GF-D8 (cell line): ENCODE data around the gene C3orf52.

Experiments used
- DNase-seq: peaks from one replicate; lab custom pipeline; 2025; lab: John Stamatoyannopoulos, UW

C3orf52 gene

DNA sequence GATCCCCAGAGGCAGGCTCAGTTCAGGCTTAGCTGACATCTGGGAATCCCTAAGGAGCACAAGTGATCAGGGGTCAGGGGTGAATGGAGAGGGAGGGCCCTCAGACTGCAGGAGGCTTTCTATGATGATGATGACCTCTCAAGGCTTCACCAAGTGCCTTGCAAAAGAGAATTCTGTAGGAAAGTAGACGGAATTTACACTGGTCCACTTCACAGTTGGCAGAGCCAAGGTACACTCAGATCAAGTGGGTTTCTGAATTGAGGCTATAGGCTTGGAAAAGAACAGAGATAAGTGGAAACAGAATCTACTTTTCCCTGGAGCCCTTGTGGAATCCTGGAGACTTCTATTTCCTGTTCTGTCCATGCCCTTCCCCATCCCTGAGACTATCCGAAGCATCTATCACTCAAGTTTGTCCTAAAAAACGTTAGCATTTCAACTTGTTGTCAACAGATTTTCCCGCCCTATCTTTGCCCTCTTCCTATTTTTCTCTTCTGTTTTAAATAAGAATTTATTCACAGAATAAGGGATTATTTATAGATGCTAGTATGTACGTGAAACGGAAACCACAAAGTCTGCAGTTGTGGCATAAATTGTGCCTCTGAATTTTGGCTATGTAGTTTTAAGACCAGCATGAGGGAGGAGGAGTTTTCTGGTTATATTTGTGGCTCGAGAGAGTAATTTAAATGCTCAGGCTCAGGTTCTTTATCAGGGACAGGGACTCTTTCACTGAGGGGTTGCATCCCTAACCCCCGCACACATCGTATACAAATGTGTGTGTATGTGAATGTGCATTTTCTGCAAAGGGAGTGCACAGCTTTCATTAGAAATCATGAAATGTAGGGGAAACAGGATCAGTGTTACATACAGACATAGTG is 34.0 kb downstream of the C3orf52 start:
- no peak for DNase-seq

DNA sequence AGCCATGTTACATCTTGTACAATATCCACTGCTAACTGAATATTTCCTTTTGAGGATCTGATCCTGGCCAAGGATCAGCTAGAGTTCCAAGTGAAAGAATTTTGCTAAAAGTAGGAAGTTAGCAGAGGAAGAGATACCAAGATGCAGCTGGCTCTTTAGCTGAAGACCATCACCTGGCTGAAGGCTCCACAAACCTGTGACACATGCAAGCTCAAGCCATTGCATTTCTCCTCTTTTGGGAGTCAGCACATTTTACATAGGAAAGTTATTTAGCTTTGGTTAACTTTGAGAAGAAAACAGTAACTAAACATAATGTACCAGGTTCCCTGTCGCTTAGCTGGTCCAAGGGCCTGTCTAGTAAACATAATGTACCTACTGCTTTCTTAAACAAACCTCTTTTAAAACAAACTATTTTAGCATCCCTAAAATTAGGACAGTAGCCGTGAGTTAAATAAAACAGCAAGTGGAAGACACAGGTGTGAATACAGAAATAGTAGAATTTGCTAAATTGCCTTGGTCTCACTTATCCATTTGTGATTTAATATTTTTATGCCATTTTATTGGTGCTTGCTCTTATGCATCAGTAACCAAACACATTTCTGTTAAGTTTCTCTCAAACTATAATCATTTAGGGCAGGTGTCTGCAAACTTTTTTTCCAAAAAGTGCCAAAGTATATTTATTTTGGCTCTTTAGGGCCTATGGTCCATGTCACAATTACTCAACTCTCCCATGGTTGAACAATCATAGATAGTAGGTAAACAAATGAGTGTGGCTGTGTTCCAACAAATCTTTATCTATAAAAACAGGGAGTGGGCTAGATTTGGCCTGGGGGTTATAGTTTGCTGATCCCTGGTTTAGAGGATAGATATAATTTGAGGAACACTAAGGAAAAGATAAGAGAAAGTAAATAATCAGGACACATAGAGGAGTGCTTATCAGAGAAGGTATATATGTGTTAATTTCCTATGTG is 35.7 kb downstream of the C3orf52 start:
- no peak for DNase-seq

DNA sequence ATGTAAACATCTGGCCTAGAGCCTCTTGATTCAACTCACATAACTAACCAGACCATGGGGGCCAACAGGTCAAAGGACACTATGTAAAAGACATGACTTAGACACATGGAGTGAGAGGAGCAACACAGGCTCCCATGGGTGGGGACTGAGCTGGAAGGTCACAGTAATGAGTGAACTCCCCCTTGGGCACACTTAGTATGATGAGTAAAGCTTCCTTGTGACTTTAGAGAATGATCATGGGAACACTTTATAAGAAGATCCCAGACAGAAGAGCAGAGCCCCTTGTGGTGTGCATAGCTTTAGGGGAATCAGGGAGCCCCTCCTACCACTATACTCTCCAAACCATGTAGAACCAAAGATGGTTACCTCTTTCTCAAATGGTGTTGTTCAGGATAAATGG is 36.7 kb downstream of the C3orf52 start:
- DNase-seq = no peak

DNA sequence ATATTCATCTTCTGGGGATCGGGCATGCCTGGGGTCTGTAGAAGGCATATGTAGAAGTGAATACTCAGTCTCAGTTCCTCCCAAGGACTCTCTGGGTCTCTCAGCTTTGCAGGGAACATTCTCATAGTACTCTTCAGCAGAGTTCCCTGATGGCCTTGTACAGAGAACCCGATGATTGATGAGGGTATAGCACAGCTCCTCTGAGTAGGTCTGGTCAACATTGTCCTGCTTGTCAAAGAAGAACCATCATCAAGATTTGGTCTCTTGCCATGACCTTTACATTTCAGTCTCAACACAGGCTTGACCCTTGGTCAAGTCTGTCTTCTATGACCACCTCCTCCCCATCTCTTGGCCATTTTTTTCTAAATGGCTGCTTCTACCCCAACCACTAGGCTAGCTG is 37.4 kb downstream of the C3orf52 start:
- DNase-seq = no peak

DNA sequence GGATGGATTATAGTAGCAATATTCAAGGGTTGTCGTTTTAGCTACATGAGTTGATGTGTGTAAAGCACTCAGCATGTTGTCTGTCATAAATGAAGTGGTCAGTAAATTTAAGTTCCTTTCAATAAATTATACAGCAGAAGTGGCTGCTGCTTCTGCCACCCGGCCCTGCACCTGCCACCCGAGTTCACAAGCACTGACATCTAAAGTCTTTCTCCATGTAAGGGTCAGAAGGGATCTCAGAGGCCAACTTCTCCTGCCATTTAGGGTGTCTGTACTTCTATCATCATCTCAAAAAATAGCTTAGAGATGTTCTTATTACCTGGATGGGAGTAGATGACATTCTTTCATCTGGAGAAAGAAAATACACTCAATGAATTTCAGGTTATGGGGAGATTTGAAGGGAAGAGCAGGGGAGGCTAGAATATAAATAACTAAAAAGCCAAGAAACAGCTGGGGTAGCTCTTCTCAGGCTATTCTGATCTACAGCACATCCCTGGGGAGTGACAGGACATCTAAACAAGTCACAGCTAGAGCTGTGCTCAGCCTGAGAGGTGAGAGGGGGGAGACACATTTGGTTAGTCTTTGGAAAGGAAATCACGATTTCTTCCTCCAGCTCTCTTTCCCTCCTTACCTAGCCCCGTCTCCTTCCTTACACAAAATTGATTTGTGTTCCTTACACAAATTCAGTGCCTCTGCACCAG is 38.9 kb downstream of the C3orf52 start:
- no peak for DNase-seq

DNA sequence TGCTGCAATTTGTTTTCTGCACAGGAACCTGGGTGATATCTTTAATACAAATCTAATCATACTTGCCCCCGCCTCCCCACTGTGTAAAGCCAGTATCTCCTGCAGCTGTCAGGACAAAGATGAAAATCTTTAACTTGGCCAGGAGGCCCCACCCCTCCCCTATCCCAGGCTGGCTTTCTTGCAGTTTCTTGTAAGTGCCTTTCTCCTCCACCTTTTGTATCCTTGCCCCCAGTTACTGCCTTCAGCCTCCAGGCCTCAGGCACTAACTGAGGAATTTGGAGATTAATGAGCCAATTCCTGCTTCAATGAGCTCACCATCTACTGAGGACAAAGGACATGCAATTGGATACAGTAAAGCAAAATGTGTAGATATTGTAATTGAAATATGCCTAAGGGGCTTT is 40.3 kb downstream of the C3orf52 start:
- DNase-seq = no peak

DNA sequence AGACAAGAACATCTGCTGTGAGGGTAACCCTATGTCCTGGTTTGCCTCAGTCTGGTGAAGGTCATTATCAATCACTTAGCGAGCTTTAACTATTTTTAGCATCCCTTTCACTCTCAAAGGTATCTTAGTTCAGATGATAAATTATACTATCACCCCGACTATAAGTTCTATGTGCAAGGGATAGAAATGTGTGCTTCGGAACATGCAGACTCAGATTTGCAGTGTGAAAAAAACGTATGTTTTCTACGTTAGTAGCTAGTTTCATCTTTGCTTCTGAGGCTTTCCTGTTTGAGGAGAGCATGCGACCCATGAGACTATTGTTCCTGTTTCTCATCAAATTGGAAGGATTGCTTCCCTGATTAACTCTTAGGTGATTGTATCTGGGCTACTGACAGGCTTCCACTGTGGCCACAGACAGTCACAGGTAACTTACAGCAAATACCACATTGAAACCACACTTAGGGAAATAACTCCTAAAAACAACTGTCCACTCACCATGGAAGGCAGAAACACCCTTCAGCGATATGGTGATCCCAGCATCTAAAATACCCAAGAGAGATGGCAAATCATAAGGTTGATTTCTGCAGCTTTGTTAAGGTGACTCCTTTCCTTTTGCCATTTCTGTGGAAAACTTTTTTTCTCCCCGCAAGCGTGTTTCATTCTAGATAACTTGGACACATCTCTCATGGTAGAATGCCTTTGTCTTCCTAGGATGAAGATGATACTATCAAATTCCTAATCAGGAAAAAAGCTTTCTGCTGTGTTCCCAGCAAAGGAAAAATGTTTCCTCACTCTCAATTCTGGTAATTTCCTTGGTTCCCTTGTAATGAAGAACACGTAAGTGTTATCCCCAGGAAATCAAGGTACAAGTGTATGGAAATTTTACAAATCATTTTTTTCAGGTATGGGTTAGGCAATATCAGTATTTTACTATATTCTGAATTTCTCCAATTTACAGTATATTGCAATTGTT is 41.6 kb downstream of the C3orf52 start:
- no peak for DNase-seq

DNA sequence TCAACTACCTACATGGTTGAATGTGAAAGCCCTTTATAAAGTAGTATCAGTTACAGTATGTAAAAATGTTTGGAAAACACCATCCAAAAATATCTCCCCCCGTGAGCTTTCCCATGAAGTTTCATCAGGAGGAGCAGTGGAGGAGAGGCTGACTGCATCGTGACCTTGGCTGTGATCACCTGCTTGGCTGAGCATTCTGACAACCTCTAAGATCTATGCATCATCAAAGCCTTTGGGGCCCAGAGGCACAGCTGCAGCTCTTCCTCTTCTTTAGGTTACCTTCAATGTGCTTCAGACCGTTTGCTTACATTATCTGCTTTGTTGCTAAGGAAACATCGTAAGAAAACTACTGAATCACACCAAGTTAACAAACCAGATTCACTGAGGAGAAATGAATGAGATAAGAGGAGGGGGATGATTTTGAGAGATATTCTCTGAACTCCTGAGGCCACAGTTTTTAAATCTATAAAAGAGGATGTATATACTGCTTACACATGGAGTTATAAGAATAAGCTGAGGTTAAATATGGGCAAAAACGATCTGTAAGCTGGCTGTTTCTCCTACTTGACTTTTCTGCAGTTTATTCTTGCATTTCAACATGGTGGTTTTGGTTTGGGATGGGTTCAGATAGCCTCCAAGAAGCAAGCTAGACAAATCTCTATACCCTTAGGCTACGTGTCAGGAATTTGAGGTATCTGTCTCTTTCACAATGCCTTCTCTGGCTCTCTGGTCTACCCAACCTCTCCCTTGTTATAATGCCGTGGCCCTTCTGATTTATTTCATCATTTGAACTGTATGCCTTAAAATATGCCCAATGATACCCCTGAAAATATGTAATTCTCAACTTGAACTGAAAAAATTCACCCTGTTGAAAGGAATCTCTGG is 42.9 kb downstream of the C3orf52 start:
- DNase-seq = no peak

DNA sequence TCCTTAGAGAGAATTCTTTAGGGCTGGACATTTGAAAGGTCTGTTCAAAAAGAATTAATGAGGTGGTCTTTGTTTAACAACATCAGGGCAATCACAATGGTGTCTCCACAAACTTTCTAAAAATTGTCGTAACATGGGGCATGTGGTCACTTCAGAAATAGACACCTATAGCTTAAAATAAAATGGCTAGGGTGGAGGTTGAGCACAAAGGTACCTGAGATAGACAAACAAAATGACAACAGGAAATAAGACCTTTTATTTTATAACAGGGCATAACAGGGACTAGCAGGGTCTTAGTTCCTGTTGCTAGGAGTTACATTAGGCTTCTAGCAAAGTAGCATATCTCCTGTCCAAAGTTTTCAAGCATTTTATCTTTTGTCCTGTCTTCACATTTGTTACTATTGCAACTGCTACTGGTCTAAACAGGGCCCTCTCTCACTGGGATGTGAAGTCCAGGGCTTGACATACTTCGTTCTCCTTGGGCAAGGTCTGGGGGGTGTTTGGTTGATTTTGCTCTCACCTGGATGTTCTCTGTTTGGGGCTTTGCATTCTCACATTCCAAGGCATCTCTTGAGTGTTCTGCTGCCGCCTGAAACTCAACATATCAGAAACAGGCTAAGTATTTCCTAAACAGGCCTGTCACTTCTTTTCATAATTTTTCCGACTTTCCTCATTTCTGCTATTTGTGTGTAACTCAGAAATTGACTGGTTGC is 43.9 kb downstream of the C3orf52 start:
- no peak for DNase-seq

DNA sequence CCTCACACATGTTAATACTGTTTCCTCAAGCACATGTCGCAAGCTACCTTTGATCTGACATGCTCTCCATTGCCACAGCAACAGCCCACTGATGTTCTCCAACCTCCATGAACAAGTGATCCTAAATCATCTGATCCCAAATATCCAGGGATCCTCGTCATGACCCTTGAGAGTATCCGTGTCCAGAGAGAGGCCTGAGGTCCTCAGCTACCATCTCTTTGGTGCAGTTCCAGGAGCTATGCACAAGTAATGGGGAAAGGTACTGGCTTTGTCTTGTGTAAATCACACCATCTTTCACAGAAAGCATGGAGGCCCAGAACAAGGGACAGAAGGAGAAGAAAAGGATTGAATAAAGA is 44.4 kb downstream of the C3orf52 start:
- no peak for DNase-seq

DNA sequence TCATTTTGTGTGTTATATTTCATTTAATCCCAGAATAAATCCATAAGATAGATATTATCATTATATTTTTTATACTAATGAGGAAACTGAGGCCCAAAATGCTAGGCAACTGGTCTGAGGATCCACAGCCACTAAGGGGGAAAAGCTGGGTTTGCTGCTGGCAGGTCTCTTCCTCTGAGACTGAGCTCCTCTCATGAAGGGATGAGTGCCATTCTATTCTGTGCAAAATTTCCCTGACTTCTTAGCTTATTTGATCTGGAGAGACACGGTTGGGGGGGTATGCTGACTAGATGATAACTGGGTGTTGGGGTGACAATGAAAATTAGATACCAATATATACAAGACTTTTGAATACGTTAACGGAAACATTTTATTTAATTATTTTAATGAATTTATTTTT is 44.9 kb downstream of the C3orf52 start:
- DNase-seq = no peak

DNA sequence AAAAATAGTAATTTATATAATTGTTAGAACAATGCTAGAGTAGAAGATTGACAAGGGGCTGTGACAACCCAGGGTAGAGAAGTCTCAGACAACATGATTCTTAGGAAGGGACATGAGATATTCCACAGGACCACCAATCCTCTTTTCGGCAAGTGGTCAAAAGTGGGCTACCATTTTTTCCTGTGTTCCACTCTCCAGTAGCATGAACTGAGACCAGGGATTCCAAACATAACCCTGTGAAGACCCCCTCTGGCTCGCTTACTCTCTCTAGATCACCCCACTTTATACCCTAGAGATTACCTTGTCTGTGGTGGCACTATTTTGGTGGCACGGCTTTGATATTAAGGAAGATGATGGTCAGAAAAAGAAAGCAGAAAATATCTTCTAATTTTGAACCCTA is 45.9 kb downstream of the C3orf52 start:
- DNase-seq = no peak

DNA sequence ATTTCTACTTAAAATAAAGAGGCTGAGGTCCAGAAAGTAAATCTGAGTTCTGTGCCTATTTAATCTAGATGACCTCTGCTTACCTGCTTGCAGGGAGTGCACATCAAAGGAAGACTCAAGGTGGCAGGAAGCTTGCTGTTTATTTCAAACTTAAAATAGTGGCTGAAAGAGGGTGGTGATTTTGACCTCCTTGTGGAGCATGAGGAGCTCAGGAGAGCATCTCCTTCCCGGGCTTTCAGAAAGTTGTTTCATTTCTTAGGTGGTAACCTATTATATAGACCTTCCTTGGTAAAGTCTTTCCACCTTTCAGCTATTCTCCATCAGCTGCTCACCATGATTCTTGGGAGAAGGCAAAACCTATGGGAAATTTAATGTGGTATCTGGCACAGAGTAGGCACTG is 46.4 kb downstream of the C3orf52 start:
- no peak for DNase-seq

DNA sequence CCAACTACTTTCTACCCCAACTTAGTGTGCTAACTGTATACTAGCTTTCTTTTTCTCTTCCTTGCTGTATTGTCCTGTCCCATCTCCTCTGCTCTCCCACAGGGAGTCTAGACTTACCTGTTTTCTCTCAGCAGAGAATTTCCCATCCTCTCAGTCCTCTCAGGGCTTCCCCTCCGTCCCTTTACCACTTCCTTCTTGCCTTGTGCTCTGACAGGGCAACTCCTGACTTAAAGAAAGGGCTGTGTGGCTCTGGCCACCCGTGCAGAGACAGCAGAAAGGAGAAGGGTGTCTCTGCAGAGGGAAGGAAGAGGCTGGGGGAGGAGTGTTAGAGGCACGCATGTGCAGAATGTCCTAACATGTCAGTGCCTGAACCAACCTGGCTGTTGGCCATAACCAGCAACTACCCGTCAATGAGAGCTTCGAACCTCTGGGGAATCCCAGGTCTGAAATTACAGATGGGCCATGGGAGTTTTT is 46.8 kb downstream of the C3orf52 start, which contains the start of gene GCSAM:
TSS of gene GCSAM (minus strand) at position 274 of the 474 bp plus-strand sequence. CDS start at position 146, 128 bp downstream.
- no peak for DNase-seq

DNA sequence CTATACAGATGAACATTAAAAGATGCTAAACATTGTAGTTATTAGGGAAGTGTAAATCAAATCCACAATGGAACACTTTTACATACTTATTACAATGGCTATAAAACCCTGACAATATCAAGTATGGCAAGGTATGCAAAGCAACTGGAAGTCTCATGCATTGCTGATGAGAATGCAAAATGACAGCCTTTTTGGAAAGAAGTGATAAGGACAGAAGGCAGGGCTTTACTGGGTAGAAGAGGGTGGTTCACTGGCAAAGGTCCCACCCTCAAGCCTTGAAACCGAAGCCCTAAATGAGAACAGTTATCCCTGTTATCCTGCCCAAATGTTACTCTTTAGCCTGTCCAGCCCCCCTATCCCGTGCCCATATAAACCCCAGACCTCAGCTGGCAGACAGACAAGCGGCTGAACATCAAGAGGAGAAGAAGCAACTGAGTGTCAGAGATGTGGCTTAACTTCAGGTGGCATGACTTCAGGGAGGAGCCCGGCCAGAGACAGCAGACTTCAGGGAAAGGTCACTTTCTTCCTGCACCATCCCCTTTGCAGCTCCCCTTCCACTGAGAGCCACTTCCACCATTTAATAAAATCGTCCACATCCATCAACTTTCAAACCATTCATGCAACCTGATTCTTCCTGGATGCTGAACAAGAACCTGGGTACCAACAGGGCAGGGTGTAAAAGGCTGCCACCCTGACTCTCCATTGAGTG is 47.6 kb downstream of the C3orf52 start:
- DNase-seq = no peak

DNA sequence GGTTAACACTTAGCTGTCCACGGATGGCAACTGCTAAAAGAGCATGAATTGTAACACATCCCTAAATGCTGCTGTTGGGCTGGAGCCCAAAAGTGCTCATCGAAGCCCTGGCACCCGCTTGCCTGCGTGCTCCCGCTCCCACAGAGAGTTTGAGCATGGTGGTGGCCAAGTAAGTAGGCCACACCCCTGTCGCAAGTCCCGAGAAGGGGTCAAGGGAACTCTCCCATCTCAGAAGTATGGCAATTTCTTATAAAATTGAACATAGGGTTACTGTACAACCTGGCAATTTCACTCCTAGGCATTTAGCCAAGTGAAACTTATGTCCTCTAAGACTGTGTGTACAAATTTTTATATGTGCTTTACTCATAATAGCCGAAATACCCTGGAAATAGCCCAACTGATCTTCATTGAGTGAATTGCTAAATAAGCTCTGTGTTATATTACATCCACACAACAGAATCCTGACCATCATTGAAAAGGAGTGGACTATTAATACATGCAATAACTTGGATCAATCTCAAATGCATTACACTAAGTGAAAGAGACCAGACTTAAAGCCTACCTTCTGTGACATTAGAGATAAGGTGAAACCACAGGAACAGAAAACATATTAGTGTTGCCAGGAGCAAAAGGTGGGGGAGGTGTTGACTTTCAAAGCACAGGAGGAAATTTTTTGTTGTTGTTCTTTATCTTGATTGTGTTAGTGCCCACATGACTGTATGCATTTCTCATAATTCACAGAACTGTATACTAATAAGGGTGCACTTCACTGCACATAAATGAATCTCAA is 48.3 kb downstream of the C3orf52 start:
- no peak for DNase-seq

DNA sequence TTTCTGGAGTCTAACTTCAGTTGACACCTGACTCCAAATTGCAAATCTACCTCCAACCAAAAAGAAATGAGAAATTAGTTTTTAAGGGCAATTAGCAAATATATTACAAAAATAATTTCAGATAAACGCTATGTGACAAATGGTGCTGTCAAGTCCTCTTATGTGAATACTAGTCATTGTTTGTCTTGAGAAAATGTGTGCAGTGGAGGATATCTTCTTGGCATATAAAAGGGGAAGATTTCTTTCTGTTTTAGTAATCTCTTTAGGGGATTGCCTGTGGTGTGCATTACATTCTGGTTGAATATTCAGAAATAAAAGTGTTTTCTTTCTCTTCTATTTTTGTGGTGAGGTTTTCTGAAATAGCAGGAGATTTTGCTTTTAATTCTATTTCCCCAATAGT is 49.9 kb downstream of the C3orf52 start:
- DNase-seq = no peak
